Stomach smooth muscle (tissue), 2 donors: ENCODE data around the gene FBXL17.

Source experiments
- H3K27ac ChIP-seq: one replicate; pipeline ENCODE4 v1.7.0; 2013; ENCODE audit warnings: mild to moderate bottlenecking, low read length, inconsistent platforms
- H3K27me3 ChIP-seq, 2 donors: one replicate each; pipeline ENCODE4 v1.7.0; 2013; ENCODE audit warnings: low read length in 2 of 2; ENCODE audit not compliant: insufficient read depth in 2 of 2, control insufficient read depth in 1 of 2
- H3K36me3 ChIP-seq, 2 donors: one replicate each; pipeline ENCODE4 v1.7.0; 2013; ENCODE audit warnings: low read length in 2 of 2; ENCODE audit not compliant: control insufficient read depth in 2 of 2, insufficient read depth in 2 of 2
- H3K4me1 ChIP-seq: one replicate; pipeline ENCODE4 v1.7.0; 2013; ENCODE audit warnings: low read length; ENCODE audit not compliant: control insufficient read depth, insufficient read depth
- H3K4me3 ChIP-seq, 2 donors: one replicate each; pipeline ENCODE4 v1.7.0; 2013; ENCODE audit warnings: low read length in 2 of 2
- H3K9ac ChIP-seq, 2 donors: one replicate each; pipeline ENCODE4 v1.7.0; 2013; ENCODE audit warnings: low read length in 2 of 2, mild to moderate bottlenecking in 1 of 2
- H3K9me3 ChIP-seq, 2 donors: one replicate each; pipeline ENCODE4 v1.7.0; 2013; ENCODE audit warnings: low read length in 2 of 2; ENCODE audit not compliant: control insufficient read depth in 2 of 2
- donor health status: healthy.
- donor health status: Pancreatic carcinoma.

The FBXL17 gene

GRCh38 chr5:107919969-107920368, 461.9 kb downstream of the FBXL17 start:
- Histone ChIP-seq H3K9me3 (no peaks in the 10 kb centered on the region), H3K36me3 (no peaks in the 10 kb centered on the region), H3K4me1 (no peaks in the 10 kb centered on the region), H3K27me3 (no peaks in the 10 kb centered on the region), H3K4me3 (no peak overlapping the region), H3K27ac (no peak overlapping the region), H3K9ac (no peak overlapping the region)

GRCh38 chr5:107919361-107919760, 462.5 kb downstream of the FBXL17 start:
- Histone ChIP-seq H3K36me3 (no peaks in the 10 kb centered on the region), H3K27ac (no peak overlapping the region), H3K9ac (no peak overlapping the region), H3K27me3 (no peaks in the 10 kb centered on the region), H3K9me3 (no peaks in the 10 kb centered on the region), H3K4me1 (no peaks in the 10 kb centered on the region), H3K4me3 (no peak overlapping the region)

- no peak overlapping the region for H3K4me3 ChIP-seq
- no peaks in the 10 kb centered on the region for H3K4me1 ChIP-seq
- no peaks in the 10 kb centered on the region for H3K36me3 ChIP-seq
- no peaks in the 10 kb centered on the region for H3K9me3 ChIP-seq
- no peak overlapping the region for H3K9ac ChIP-seq
- no peaks in the 10 kb centered on the region for H3K27me3 ChIP-seq
- H3K27ac ChIP-seq = no peak overlapping the region
Measured at GRCh38 chr5:107917983-107918382, 463.9 kb downstream of the FBXL17 start.

GRCh38 chr5:107916731-107917725, 464.9 kb downstream of the FBXL17 start:
- H3K4me1 ChIP-seq = no peaks in the 10 kb centered on the region
- no peaks in the 10 kb centered on the region for H3K9me3 ChIP-seq
- H3K4me3 ChIP-seq = no peak overlapping the region
- H3K9ac ChIP-seq = no peak overlapping the region
- no peak overlapping the region for H3K27ac ChIP-seq
- H3K36me3 ChIP-seq = no peaks in the 10 kb centered on the region
- H3K27me3 ChIP-seq = no peaks in the 10 kb centered on the region

GRCh38 chr5:107915176-107915812, 466.6 kb downstream of the FBXL17 start:
- no peaks in the 10 kb centered on the region for H3K9me3 ChIP-seq
- H3K9ac ChIP-seq = no peak overlapping the region
- H3K27me3 ChIP-seq = no peaks in the 10 kb centered on the region
- no peaks in the 10 kb centered on the region for H3K36me3 ChIP-seq
- no peaks in the 10 kb centered on the region for H3K4me1 ChIP-seq
- H3K27ac ChIP-seq = no peak overlapping the region
- no peak overlapping the region for H3K4me3 ChIP-seq

GRCh38 chr5:107913494-107913893, 468.4 kb downstream of the FBXL17 start:
- Histone ChIP-seq H3K36me3 (no peaks in the 10 kb centered on the region), H3K4me3 (no peak overlapping the region), H3K27me3 (no peaks in the 10 kb centered on the region), H3K9ac (no peak overlapping the region), H3K9me3 (no peaks in the 10 kb centered on the region), H3K27ac (no peak overlapping the region), H3K4me1 (no peaks in the 10 kb centered on the region)

GRCh38 chr5:107900721-107901120, 481.2 kb downstream of the FBXL17 start:
- Histone ChIP-seq H3K27me3 (no peaks in the 10 kb centered on the region), H3K9me3 (no peaks in the 10 kb centered on the region), H3K4me3 (no peak overlapping the region), H3K4me1 (no peaks in the 10 kb centered on the region), H3K9ac (no peak overlapping the region), H3K36me3 (no peaks in the 10 kb centered on the region), H3K27ac (no peak overlapping the region)

- H3K4me3 ChIP-seq = no peak overlapping the region
- no peaks in the 10 kb centered on the region for H3K36me3 ChIP-seq
- no peak overlapping the region for H3K27ac ChIP-seq
Measured at GRCh38 chr5:107894361-107894760, 487.5 kb downstream of the FBXL17 start.

GRCh38 chr5:107893642-107894041, 488.3 kb downstream of the FBXL17 start:
- no peaks in the 10 kb centered on the region for H3K36me3 ChIP-seq
- H3K27me3 ChIP-seq = no peaks in the 10 kb centered on the region
- no peak overlapping the region for H3K27ac ChIP-seq
- no peak overlapping the region for H3K4me3 ChIP-seq
- H3K9ac ChIP-seq = no peak overlapping the region
- no peaks in the 10 kb centered on the region for H3K4me1 ChIP-seq
- no peaks in the 10 kb centered on the region for H3K9me3 ChIP-seq

More at GRCh38 chr5:107894361-107894760, 487.5 kb downstream of the FBXL17 start:
- Histone ChIP-seq H3K4me1 (no peaks in the 10 kb centered on the region), H3K27me3 (no peaks in the 10 kb centered on the region), H3K9ac (no peak overlapping the region), H3K9me3 (no peaks in the 10 kb centered on the region)

GRCh38 chr5:107889387-107889786, 492.5 kb downstream of the FBXL17 start:
- Histone ChIP-seq H3K9ac (no peak overlapping the region), H3K36me3 (no peaks in the 10 kb centered on the region), H3K4me3 (no peak overlapping the region), H3K9me3 (no peaks in the 10 kb centered on the region), H3K4me1 (no peaks in the 10 kb centered on the region), H3K27ac (no peak overlapping the region), H3K27me3 (no peaks in the 10 kb centered on the region)

- Histone ChIP-seq H3K27ac (no peak overlapping the region), H3K4me3 (no peak overlapping the region), H3K9me3 (no peaks in the 10 kb centered on the region), H3K27me3 (no peaks in the 10 kb centered on the region), H3K36me3 (no peaks in the 10 kb centered on the region), H3K4me1 (no peaks in the 10 kb centered on the region), H3K9ac (no peak overlapping the region)
Measured at GRCh38 chr5:107888541-107888940, 493.4 kb downstream of the FBXL17 start.
